Adipocyte (in vitro differentiated cells): Measurements from ENCODE around the gene LHX2.

ENCODE experiments used
- DNase-seq: peaks from one replicate; pipeline ENCODE4 v3.0.0-alpha.2; 2015; ENCODE audit warnings: low read depth
- H3K27me3 ChIP-seq: replicated peaks from 2 replicates; pipeline ENCODE4 v1.7.0; 2013; ENCODE audit warnings: mild to moderate bottlenecking, low read length, moderate library complexity; ENCODE audit not compliant: control insufficient read depth, insufficient read depth
- H3K36me3 ChIP-seq: 2 replicates; pipeline ENCODE4 v1.7.0; 2013; ENCODE audit warnings: low read length, mild to moderate bottlenecking, moderate library complexity; ENCODE audit not compliant: control insufficient read depth, insufficient read depth, severe bottlenecking
- H3K4me1 ChIP-seq: 2 replicates; pipeline ENCODE4 v1.7.0; 2013; ENCODE audit warnings: mild to moderate bottlenecking, low read length, moderate library complexity; ENCODE audit not compliant: control insufficient read depth, insufficient read depth
- H3K4me3 ChIP-seq: 2 replicates; pipeline ENCODE4 v1.7.0; 2013; ENCODE audit warnings: mild to moderate bottlenecking, low read length, moderate library complexity
- H3K9ac ChIP-seq: 2 replicates; pipeline ENCODE4 v1.7.0; 2013; ENCODE audit warnings: mild to moderate bottlenecking, low read length, moderate library complexity
- H3K9me3 ChIP-seq: 2 replicates; pipeline ENCODE4 v1.7.0; 2013; ENCODE audit warnings: mild to moderate bottlenecking, low read length, moderate library complexity; ENCODE audit not compliant: control insufficient read depth

Gene LHX2

GRCh38 chr9:124040935-124041816 is 29.6 kb downstream of the LHX2 start:
- peak overlapping the region; percentile 59 for H3K4me3 ChIP-seq
- H3K36me3 ChIP-seq: no peaks in the 10 kb centered on the region
- DNase-seq: peak; percentile 56
- H3K9ac ChIP-seq: peak overlapping the region; percentile 28
- H3K4me1 ChIP-seq: peaks cover 14% of the 10 kb centered on the region
- H3K27me3 ChIP-seq: peaks cover 31% of the 10 kb centered on the region
- no peaks in the 10 kb centered on the region for H3K9me3 ChIP-seq

- H3K27me3 ChIP-seq: peaks cover 28% of the 10 kb centered on the region
- no peaks in the 10 kb centered on the region for H3K36me3 ChIP-seq
- peaks cover 16% of the 10 kb centered on the region for H3K4me1 ChIP-seq
- H3K9me3 ChIP-seq: no peaks in the 10 kb centered on the region
- H3K9ac ChIP-seq: no peak overlapping the region
- DNase-seq: no peak
- H3K4me3 ChIP-seq: no peak overlapping the region
These were observed 30.2 kb downstream of the LHX2 start for GRCh38 chr9:124041817-124042116.

- Histone ChIP-seq H3K4me1 (peaks cover 20% of the 10 kb centered on the region), H3K36me3 (no peaks in the 10 kb centered on the region), H3K4me3 (no peak overlapping the region), H3K9me3 (no peaks in the 10 kb centered on the region), H3K9ac (no peak overlapping the region), H3K27me3 (peaks cover 23% of the 10 kb centered on the region)
- DNase-seq: no peak
These were observed 30.7 kb downstream of the LHX2 start for GRCh38 chr9:124042201-124042721.

GRCh38 chr9:124044448-124044847 is 32.9 kb downstream of the LHX2 start:
- DNase-seq: no peak
- Histone ChIP-seq H3K36me3 (no peaks in the 10 kb centered on the region), H3K9me3 (no peaks in the 10 kb centered on the region), H3K4me3 (no peak overlapping the region), H3K4me1 (peaks cover 20% of the 10 kb centered on the region), H3K27me3 (peaks cover 20% of the 10 kb centered on the region), H3K9ac (no peak overlapping the region)

- Histone ChIP-seq H3K27me3 (peaks cover 20% of the 10 kb centered on the region), H3K36me3 (no peaks in the 10 kb centered on the region), H3K9me3 (no peaks in the 10 kb centered on the region), H3K9ac (peak overlapping the region; percentile 49), H3K4me3 (peak overlapping the region; percentile 64), H3K4me1 (peaks cover 19% of the 10 kb centered on the region)
- peak; percentile 74 for DNase-seq
These were observed 33.7 kb downstream of the LHX2 start for GRCh38 chr9:124045076-124045829.

GRCh38 chr9:124045830-124046177 is 34.2 kb downstream of the LHX2 start:
- H3K36me3 ChIP-seq: no peaks in the 10 kb centered on the region
- H3K9ac ChIP-seq: peak overlapping the region; percentile 49
- no peak overlapping the region for H3K4me3 ChIP-seq

GRCh38 chr9:124046189-124046588 is 34.6 kb downstream of the LHX2 start:
- Histone ChIP-seq H3K4me3 (no peak overlapping the region), H3K27me3 (peaks cover 20% of the 10 kb centered on the region)
- no peak for DNase-seq

More at GRCh38 chr9:124045830-124046177, 34.2 kb downstream of the LHX2 start:
- DNase-seq: no peak
- peaks cover 20% of the 10 kb centered on the region for H3K27me3 ChIP-seq
- no peaks in the 10 kb centered on the region for H3K9me3 ChIP-seq
- peaks cover 16% of the 10 kb centered on the region for H3K4me1 ChIP-seq

GRCh38 chr9:124047251-124047672 is 35.7 kb downstream of the LHX2 start:
- no peak for DNase-seq
- Histone ChIP-seq H3K9me3 (no peaks in the 10 kb centered on the region), H3K4me3 (no peak overlapping the region), H3K27me3 (peaks cover 24% of the 10 kb centered on the region), H3K9ac (no peak overlapping the region), H3K36me3 (no peaks in the 10 kb centered on the region), H3K4me1 (peaks cover 9% of the 10 kb centered on the region)

More at GRCh38 chr9:124046189-124046588, 34.6 kb downstream of the LHX2 start:
- H3K36me3 ChIP-seq: no peaks in the 10 kb centered on the region
- H3K9me3 ChIP-seq: no peaks in the 10 kb centered on the region
- peaks cover 15% of the 10 kb centered on the region for H3K4me1 ChIP-seq
- H3K9ac ChIP-seq: no peak overlapping the region

GRCh38 chr9:124050955-124051354 is 39.4 kb downstream of the LHX2 start:
- Histone ChIP-seq H3K4me1 (peaks cover 18% of the 10 kb centered on the region), H3K9ac (no peak overlapping the region), H3K27me3 (peaks cover 33% of the 10 kb centered on the region), H3K9me3 (no peaks in the 10 kb centered on the region), H3K4me3 (no peak overlapping the region), H3K36me3 (no peaks in the 10 kb centered on the region)
- no peak for DNase-seq

- H3K36me3 ChIP-seq: no peaks in the 10 kb centered on the region
- H3K9me3 ChIP-seq: no peaks in the 10 kb centered on the region
- no peak overlapping the region for H3K9ac ChIP-seq
- peaks cover 12% of the 10 kb centered on the region for H3K4me1 ChIP-seq
- no peak overlapping the region for H3K4me3 ChIP-seq
- H3K27me3 ChIP-seq: peaks cover 34% of the 10 kb centered on the region
- no peak for DNase-seq
These were observed 40.8 kb downstream of the LHX2 start for GRCh38 chr9:124052401-124052800.

- H3K27me3 ChIP-seq: peaks cover 47% of the 10 kb centered on the region
- peak; percentile 78 for DNase-seq
- H3K36me3 ChIP-seq: no peaks in the 10 kb centered on the region
These were observed 43.1 kb downstream of the LHX2 start for GRCh38 chr9:124054582-124055227.

More at GRCh38 chr9:124054582-124055227, 43.1 kb downstream of the LHX2 start:
- no peaks in the 10 kb centered on the region for H3K9me3 ChIP-seq
- H3K4me1 ChIP-seq: peaks cover 12% of the 10 kb centered on the region
- H3K9ac ChIP-seq: no peak overlapping the region
- H3K4me3 ChIP-seq: no peak overlapping the region
